CD4-positive, alpha-beta T cell treated with Interferon gamma for 1 hour (primary cell): ENCODE measurements around the gene ZFP36L2.

ENCODE experiments used
- DNase-seq: peaks from one replicate; pipeline ENCODE4 v3.0.0-alpha.2; 2020

ZFP36L2 gene

GRCh38 chr2:43241558-43241957, 15.2 kb upstream of the ZFP36L2 start:
- DNase-seq = no peak

DNA sequence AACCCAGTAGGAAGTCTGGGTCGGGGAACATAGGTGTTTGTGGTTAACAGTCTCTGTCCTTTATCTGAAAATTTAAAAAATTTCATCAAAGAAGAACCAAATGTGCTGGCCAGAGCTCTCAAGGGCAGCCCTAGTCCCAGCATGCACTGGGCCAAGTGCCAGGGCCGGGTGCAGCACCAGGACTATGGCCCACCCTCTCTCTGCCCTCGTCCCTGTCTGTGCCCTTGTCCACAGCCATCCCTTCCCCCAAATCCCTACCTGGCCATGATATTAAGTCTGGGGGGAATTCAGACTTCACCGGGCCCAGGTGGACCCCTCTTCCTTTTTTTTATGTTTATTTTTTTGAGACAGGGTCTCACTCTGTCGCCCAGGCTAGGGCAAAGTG, 14.4 kb upstream of the ZFP36L2 start:
- DNase-seq = no peak

GRCh38 chr2:43239981-43240765, 13.8 kb upstream of the ZFP36L2 start:
- no peak for DNase-seq

DNA sequence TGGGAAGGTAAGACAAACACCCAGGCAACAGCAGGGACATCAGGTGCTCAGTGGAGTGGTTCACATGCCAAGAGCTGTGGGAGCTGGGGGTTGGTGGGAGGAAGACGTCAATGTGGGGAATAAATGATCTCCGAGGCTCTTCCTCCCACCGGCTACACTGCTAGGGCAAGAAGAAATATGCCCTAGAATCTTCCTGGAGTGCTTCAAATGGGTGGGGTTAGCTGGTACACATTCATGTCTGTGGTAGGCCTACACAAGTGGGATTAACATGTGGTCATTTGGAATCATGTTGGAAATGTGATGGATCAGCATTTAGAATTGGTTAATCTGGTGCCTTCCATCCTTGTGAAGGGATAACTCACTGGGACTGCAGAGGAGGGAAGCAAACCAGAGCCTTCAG, 12.4 kb upstream of the ZFP36L2 start:
- no peak for DNase-seq

DNA sequence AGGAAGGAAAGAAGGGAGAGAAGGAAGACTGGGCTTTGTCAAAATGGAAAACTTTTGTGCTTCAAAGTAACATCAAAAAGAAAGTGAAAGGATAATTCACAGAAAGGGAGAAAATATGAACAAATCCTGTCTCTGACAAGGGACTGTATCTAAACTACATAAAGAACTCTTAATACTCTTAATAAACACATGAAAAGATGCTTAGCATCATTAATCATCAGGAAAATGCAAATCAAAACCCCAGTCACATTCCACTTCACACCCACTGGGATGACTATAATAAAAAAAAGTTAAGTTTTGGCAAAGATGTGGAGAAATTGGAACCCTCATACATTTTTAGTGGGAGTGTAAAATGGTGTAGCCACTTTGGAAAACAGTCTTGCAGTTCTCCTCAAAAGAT, 11.8 kb upstream of the ZFP36L2 start:
- no peak for DNase-seq

- DNase-seq = no peak
Observed at GRCh38 chr2:43233218-43234212, 7.1 kb upstream of the ZFP36L2 start.

DNA sequence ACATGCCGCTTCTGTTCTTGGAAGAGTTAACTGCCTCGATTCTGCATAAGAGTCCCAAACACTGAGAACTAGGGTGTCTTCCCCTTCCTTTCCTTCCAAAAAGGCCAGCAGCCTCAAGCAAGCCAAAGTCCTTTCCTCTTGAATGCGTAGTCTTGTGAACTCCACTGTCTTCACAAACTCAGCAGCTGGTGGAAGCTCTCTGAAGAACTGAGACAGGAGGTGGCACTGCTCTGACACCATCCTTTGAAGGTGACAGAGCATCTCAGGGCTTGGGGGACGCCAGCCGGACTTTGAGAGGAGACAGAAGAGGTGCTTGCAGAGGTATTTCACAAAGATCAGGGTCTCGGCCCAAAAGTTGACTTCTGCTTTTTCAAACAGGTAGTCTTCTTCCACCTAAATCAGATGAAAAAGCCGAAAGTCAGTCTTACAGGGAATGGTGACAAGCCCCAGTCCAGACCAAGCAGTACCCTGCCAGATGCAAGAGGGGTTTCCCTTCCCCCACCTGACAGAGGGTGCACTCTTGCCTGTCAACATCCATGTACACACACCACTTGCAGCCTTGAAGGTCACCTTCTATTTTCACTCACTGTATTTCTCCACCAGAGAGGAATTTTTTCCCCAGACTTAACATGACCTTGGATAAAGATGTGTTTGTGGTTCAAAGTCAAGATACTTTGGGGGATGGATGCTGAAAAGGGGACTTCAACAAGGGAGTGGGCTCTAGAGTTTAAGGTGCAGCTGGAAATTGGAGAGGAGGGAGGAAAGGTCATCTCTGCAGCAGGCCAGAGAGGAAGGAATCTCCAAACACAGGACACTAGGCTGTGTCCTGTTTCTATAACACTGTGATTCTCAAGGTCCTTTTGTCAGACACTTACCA, 4.8 kb upstream of the ZFP36L2 start:
- DNase-seq = no peak

DNA sequence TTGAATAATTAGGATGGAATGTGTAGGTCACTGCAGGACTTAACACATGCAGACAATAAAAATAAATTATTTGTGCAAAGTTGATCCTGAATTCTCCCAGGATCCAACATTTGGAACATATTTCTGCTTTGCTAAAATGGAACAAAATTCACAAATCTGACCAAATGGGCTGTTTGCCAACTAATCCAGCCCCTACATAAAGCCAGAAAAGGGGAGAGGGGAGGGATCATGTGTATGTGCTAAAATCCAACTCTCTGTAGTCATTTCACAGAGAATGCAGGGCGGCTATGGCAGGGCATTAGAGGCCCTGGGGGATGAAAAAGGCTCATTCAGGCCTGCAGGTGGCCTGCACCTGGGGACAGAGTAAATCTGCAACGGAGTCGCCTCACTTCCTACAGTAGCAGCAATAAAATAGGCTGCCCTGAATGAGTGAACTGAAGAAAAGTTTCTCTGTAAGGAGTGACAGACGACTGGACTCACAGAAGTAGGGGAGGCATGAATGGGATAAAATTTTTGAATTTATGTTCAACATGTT, 4.0 kb upstream of the ZFP36L2 start:
- no peak for DNase-seq

DNA sequence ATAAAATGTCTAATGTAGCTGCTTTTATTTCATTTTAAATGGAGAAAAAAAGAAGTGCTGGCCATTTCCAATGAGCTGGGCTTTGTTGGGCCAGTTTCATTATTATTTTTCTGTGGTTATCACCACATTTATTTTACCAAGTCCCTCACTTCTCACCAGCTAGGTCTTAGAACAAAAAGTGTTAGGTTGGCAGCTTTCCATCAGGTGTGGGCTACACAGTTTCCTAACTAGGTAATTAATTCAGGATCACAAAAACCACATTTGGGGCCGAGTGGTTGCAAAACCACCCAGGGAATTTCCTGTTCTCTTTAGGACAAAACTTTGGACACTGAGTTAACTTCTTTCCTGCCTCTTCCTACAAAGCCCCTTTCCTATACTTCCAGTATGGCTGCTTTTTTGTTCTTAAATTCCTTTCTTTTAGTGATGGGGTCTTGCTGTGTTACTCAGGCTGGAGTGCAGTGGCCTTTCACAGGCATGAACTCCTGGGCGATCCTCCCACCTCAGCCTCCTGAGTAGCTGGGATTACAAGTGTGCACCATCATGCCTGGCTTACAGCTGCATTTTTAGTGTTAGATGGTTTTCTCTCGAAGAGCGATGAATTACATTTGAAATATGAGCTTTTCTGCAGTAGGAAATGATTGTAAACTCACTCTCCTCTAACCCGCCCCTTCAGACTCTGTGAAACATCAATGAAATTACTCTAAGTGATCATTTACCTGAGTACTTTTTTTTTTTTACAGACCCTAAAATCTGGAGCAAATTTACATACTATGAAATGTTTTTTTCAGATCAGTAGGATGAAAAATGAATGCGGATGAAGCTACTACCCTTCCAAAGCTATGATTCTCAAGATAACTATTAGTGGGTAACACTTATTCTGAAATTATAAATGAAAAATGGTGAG, 2.6 kb upstream of the ZFP36L2 start:
- no peak for DNase-seq

- DNase-seq = no peak
Observed at GRCh38 chr2:43228321-43228751, 1.9 kb upstream of the ZFP36L2 start.

DNA sequence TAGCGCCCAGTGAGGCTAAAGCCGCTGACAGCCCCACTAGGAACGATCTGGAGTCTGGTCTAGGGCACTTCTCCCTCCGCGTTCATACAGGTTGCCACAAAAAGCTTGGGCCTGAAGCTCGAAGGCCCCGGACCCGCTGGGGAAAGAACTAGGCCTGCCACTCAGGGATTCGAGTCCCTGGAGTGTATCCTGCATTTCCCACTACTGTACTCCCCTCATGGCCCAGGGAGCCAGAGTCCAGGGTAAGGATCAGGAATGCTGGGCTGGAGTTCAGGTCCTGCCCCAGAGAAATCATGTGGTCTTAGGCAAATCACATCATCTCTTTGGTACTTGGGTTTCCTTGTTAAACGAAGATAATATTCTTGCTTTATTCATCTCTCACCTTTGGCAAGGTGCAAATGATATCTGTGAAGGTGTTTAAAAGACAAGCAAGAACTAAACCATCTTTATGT, 1.4 kb upstream of the ZFP36L2 start:
- DNase-seq = no peak

GRCh38 chr2:43226955-43227829, 786 bp upstream of the ZFP36L2 start:
- peak; percentile 62 for DNase-seq

DNA sequence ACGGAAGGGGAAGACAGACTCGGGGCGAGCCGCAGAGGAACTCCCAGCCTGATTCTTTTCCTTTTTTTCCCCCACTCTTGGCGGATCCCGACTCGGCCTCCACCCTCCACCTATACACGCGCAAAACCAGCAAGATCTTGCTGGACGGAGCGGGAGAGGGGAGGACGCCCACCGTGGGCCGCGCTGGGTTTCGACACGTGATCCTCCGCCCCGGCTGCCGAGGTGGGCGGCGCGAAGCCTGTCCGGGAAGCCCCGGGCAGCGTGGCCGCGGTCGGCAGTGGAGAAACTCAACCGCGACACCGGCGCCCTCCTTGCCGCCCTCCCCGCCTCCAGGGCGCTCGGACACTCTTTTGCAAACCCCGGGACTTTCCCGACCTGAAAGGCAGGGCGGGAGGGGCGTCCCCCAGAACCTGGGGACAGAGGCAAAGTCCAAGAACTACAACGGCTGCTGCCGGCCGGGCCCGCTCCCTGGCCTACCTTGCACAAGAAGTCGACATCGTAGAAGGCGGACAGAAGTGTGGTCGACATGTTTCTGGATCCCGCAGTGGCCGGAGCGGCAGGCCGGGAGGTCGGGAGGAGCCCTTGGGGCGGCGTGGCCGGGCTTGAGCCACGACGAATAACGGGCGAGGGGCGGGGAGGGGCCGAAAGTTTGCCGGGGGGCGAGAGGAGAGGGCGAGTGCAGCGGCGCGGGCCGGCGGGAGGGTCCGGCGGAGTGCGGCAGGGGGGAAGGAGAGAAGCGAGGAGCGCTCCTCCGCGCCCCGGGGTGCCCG, 433 bp downstream of the ZFP36L2 start:
- DNase-seq = peak; percentile 80

DNA sequence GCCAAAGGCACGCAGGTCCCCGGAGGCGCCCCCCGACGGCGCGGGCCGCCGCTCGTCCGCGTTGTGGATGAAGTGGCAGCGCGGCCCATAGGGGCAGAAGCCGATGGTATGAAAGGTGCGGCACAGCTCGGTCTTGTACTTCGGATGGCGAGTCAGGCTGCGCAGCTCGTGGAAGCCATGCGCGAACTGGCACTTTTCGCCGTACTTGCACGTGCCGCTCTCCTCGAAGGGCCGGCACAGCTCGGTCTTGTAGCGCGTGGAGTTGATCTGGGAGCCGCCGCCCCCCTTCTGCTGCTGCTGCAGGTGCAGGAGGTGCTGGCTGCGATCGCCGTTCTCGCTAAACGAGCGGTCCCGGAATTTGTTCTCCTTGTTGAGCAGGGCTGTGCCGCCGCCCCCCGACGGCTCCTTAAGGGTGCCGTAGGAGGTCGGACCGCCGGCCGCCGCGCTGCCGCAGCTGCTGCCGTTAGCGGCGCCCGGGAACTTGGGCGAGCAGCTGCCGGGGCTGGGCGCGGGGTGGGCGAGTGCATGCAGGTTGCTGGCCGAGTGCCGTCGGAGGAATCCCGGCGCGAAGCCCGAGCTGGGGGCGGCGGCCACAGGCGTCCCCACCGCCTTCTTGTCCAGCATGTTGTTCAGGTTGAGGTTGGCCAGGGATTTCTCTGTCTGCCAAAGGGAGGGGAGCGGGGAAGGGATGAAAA, 1.2 kb downstream of the ZFP36L2 start:
- peak; percentile 77 for DNase-seq

DNA sequence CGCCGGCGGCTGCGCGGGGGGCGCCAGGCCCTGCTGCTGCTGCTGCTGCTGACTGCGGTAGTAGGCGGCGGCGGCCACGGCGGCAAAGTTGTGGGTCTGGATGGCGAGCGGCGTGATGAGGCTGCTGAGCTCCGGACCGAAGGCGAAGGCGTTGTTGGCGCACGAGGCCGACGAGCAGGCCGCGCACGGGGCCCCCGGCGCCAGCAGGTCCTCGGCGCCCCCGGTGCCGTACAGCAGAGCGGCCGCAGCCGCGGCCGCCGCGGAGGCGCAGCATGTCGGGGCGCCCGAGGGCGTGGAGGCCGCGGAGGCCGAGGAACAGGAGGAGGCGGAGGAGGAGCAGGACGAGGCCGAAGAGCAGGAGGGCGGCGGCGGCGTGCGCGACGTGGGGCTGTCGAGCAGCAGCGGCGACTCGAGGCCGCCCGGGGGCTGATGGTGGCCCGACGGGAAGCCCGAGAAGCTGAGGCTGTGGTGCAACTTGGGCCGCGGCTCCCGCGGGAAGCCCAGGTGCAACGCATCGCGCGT, 1.8 kb downstream of the ZFP36L2 start:
- peak; percentile 36 for DNase-seq

DNA sequence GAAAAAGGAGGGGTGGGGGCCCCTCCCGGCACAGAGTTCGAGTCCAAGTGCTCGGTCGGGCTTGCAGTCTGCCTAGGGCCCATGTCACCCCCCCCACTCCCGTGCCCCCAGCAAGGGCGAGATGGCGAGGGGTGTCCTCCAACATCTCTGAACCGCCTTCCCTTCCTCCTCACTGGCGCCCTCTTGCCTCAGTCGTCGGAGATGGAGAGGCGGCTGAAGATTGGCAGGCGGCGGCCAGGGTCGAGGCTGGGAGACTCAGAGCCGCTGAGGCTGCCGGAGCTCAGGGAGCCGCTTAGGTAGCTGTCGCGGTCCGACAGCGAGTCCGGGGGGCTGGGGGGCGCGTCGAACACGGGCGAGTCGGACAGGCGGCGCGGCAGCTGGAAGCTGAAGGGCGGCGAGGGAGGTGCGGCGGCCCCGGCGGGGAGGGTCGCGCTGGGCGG, 2.3 kb downstream of the ZFP36L2 start:
- DNase-seq = peak; percentile 78

GRCh38 chr2:43223521-43224001, 2.8 kb downstream of the ZFP36L2 start:
- no peak for DNase-seq
